GM12878 (cell line): ENCODE results near the gene UBL4B.

Source experiments
- EZH2 ChIP-seq: IDR thresholded peaks from 2 replicates; pipeline ENCODE4 v1.6.1; 2012; ENCODE audit warnings: low read depth, mild to moderate bottlenecking, control low read depth, inconsistent platforms, low read length, borderline replicate concordance; ENCODE audit not compliant: control insufficient read depth
- JUND ChIP-seq: IDR thresholded peaks from 2 replicates; pipeline ENCODE4 v1.6.1; 2012; ENCODE audit warnings: low read depth, mild to moderate bottlenecking, low read length, improper control_type of control experiment, moderate library complexity
- NFXL1 ChIP-seq: fragments of 450-650 bp; IDR thresholded peaks from 2 replicates; pipeline ENCODE4 v1.6.1; 2017; ENCODE audit warnings: antibody characterized with exemption, mild to moderate bottlenecking, borderline replicate concordance
- NR2C1 ChIP-seq: fragments of 450-650 bp; IDR thresholded peaks from 2 replicates; pipeline ENCODE4 v1.6.1; 2017; ENCODE audit warnings: antibody characterized with exemption, mild to moderate bottlenecking, moderate library complexity
- PKNOX1 ChIP-seq: fragments of 450-650 bp; IDR thresholded peaks from 2 replicates; pipeline ENCODE4 v1.6.1; 2016; ENCODE audit warnings: mild to moderate bottlenecking
- POLR2A ChIP-seq: IDR thresholded peaks from 2 replicates; pipeline ENCODE4 v1.6.1; 2011; ENCODE audit warnings: low read depth, mild to moderate bottlenecking, low read length
- POLR2AphosphoS2 ChIP-seq: IDR thresholded peaks from 2 replicates; pipeline ENCODE4 v1.6.1; 2011; ENCODE audit warnings: low read depth, mild to moderate bottlenecking, low read length, improper control_type of control experiment, moderate library complexity
- SKIL ChIP-seq: fragments of 450-650 bp; IDR thresholded peaks from 2 replicates; pipeline ENCODE4 v1.6.1; 2017; ENCODE audit warnings: mild to moderate bottlenecking, low read depth, inconsistent platforms; ENCODE audit not compliant: poor library complexity, severe bottlenecking
- TF ChIP-seq, protein P1 (sequence below), 3 experiments: IDR thresholded peaks in 2 of 3; conservative IDR thresholded peaks in 1 of 3; 2 replicates each; pipeline ENCODE4 v1.5.1; 2011; ENCODE audit warnings: low read depth in 3 of 3, low read length in 3 of 3, mild to moderate bottlenecking in 3 of 3, control low read depth in 2 of 3, moderate library complexity in 2 of 3, inconsistent platforms in 1 of 3, mixed read lengths in 1 of 3; ENCODE audit not compliant: control insufficient read depth in 2 of 3, insufficient read depth in 1 of 3; ENCODE audit errors: extremely low read depth in 1 of 3

DNA sequence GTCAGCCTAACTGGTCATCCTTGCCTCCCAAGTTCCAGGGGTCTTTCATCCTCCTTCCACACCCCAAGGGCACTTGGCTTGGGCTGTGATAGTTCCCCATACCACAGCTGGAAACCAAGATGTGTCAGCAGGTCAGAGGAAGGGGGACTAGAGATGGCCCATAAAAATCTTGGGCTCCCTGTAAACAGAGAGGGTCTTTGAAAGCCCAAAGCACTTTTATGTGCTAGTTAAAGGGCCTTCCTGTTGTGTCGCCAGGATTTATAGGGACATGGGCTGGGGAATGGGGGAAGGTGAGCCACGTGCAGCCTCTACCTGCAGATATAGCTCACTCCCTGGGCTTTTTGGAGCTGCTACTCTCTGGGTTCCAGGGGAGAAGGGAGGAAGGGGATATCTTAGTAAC, 11.9 kb upstream of the UBL4B start:
- no peak for TF ChIP-seq PKNOX1
- TF ChIP-seq JUND, result no peak
- no peak for TF ChIP-seq SKIL
- no peak for TF ChIP-seq NR2C1
- TF ChIP-seq, protein P1, sequence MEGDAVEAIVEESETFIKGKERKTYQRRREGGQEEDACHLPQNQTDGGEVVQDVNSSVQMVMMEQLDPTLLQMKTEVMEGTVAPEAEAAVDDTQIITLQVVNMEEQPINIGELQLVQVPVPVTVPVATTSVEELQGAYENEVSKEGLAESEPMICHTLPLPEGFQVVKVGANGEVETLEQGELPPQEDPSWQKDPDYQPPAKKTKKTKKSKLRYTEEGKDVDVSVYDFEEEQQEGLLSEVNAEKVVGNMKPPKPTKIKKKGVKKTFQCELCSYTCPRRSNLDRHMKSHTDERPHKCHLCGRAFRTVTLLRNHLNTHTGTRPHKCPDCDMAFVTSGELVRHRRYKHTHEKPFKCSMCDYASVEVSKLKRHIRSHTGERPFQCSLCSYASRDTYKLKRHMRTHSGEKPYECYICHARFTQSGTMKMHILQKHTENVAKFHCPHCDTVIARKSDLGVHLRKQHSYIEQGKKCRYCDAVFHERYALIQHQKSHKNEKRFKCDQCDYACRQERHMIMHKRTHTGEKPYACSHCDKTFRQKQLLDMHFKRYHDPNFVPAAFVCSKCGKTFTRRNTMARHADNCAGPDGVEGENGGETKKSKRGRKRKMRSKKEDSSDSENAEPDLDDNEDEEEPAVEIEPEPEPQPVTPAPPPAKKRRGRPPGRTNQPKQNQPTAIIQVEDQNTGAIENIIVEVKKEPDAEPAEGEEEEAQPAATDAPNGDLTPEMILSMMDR (IDR thresholded peaks at IDR 0.05 in 2 of 3, conservative IDR thresholded peaks at IDR 0.05 in 1 of 3; ENCODE audit: control insufficient read depth in 2 of 3, extremely low read depth in 1 of 3, insufficient read depth in 1 of 3, low read depth in 3 of 3, low read length in 3 of 3), result no peak
- no peak for TF ChIP-seq NFXL1
- TF ChIP-seq POLR2A, result no peak
- TF ChIP-seq POLR2AphosphoS2, result no peak
- no peak for TF ChIP-seq EZH2
